Epithelial cell of proximal tubule (primary cell): ENCODE results near the gene PHTF1. TPM values are rescaled to one million over a fixed set of nuclear protein-coding genes. Genes with fewer than 3 reads are reported as not detected.

Experiments
- total RNA-seq: library from RNA; depleted of rRNA; stranded (reverse); fragments of >200 nt; gene quantifications from 2 replicates; pipeline ENCODE4 v1.2.3, GENCODE V29; 2015

The PHTF1 gene
- total RNA-seq, 1 donor from 2014 or later = 18.9 TPM

Other genes starting within 250 kb of the PHTF1 start
- 11.1 and 27.7 TPM in 2 replicates for gene RSBN1, start 53.0 kb upstream of the PHTF1 start, total RNA-seq
- 0.07 TPM in 1 of 2 replicates, not detected in the other for gene PTPN22, start 112.2 kb upstream of the PHTF1 start, total RNA-seq
- gene BCL2L15, start 128.1 kb upstream of the PHTF1 start, total RNA-seq = 0.06 and 0.14 TPM in 2 replicates
- gene AP4B1, start 145.3 kb upstream of the PHTF1 start, total RNA-seq = 9.8 and 12.3 TPM in 2 replicates
- 7.0 and 14.1 TPM in 2 replicates for gene DCLRE1B, start 145.8 kb upstream of the PHTF1 start, total RNA-seq
- gene HIPK1, start 169.8 kb upstream of the PHTF1 start, total RNA-seq = 12.7 and 19.2 TPM in 2 replicates
- gene OLFML3, start 220.0 kb upstream of the PHTF1 start, total RNA-seq = 0.12 and 1.0 TPM in 2 replicates